HEK293T (cell line): Measurements from ENCODE around the gene NIPAL1.
"Not testable (repeated sequence)": the region's sequence is repeated elsewhere in the genome, so short reads cannot be mapped to it uniquely, and the experiment has no call there.

Source experiments
- CTCF ChIA-PET: fragments of 350-600 bp; formaldehyde crosslinking; extraction: SDS; loops from one replicate; lab custom pipeline; 2021; ENCODE audit warnings: antibody characterized with exemption, inconsistent platforms; lab: Yijun Ruan, JAX
- POLR2A ChIA-PET: fragments of 350-600 bp; formaldehyde crosslinking; extraction: SDS; loops from one replicate; lab custom pipeline; 2020; ENCODE audit warnings: antibody characterized with exemption, inconsistent platforms; lab: Yijun Ruan, JAX
- DNase-seq: peaks from one replicate; pipeline ENCODE4 v3.0.0; 2012; ENCODE audit warnings: mixed read lengths; ENCODE audit errors: extremely low spot score
- ARNT ChIP-seq: fragments of 450-650 bp; IDR thresholded peaks from 2 replicates; pipeline ENCODE4 v1.6.1; 2017; ENCODE audit warnings: mild to moderate bottlenecking
- BHLHE40 ChIP-seq: fragments of 450-650 bp; IDR thresholded peaks from 2 replicates; pipeline ENCODE4 v1.6.1; 2016; ENCODE audit warnings: mild to moderate bottlenecking, moderate library complexity, borderline replicate concordance
- CTBP1 ChIP-seq: fragments of 450-650 bp; IDR thresholded peaks from 2 replicates; pipeline ENCODE4 v1.6.1; 2016; ENCODE audit warnings: borderline replicate concordance
- ELF4 ChIP-seq: fragments of 450-650 bp; IDR thresholded peaks from 2 replicates; pipeline ENCODE4 v1.6.1; 2017; ENCODE audit warnings: antibody characterized with exemption
- FOXA1 ChIP-seq: fragments of 450-650 bp; IDR thresholded peaks from 2 replicates; pipeline ENCODE4 v1.6.1; 2016; ENCODE audit warnings: mild to moderate bottlenecking
- FOXK2 ChIP-seq: fragments of 450-650 bp; IDR thresholded peaks from 2 replicates; pipeline ENCODE4 v1.6.1; 2016; ENCODE audit warnings: mild to moderate bottlenecking
- FOXM1 ChIP-seq: fragments of 450-650 bp; IDR thresholded peaks from 2 replicates; pipeline ENCODE4 v1.6.1; 2017; ENCODE audit warnings: mild to moderate bottlenecking, borderline replicate concordance
- HDGF ChIP-seq: fragments of 450-650 bp; IDR thresholded peaks from 2 replicates; pipeline ENCODE4 v1.6.1; 2017; ENCODE audit warnings: antibody characterized with exemption, borderline replicate concordance
- L3MBTL2 ChIP-seq: fragments of 450-650 bp; conservative IDR thresholded peaks from 2 replicates; pipeline ENCODE4 v1.6.1; 2016; ENCODE audit warnings: mild to moderate bottlenecking
- LEF1 ChIP-seq: fragments of 450-650 bp; IDR thresholded peaks from 2 replicates; pipeline ENCODE4 v1.6.1; 2017; ENCODE audit warnings: mild to moderate bottlenecking, borderline replicate concordance
- NFRKB ChIP-seq: fragments of 450-650 bp; IDR thresholded peaks from 2 replicates; pipeline ENCODE4 v1.6.1; 2016; ENCODE audit warnings: mild to moderate bottlenecking, moderate library complexity
- SP1 ChIP-seq: fragments of 450-650 bp; IDR thresholded peaks from 2 replicates; pipeline ENCODE4 v1.6.1; 2017
- SUZ12 ChIP-seq: fragments of 450-650 bp; IDR thresholded peaks from 2 replicates; pipeline ENCODE4 v1.6.1; 2016; ENCODE audit warnings: mild to moderate bottlenecking
- TARDBP ChIP-seq: fragments of 450-650 bp; IDR thresholded peaks from 2 replicates; pipeline ENCODE4 v1.6.1; 2016
- ZNF384 ChIP-seq: fragments of 450-650 bp; IDR thresholded peaks from 2 replicates; pipeline ENCODE4 v1.6.1; 2016
- TF ChIP-seq, protein P1 (sequence below): fragments of 450-650 bp; IDR thresholded peaks from 2 replicates; pipeline ENCODE4 v1.6.1; 2016

NIPAL1 gene

GRCh38 chr4:48016141-48017107 is at the start of gene NIPAL1, which contains the start of gene CNGA1:
TSS of gene NIPAL1 (plus strand) at chr4:48016772. CDS start at chr4:48016840, 68 bp downstream.
TSS of gene CNGA1 (minus strand) at chr4:48016681. CDS start at chr4:47952689, 63,992 bp downstream.
- peak; percentile 78 for DNase-seq
- TF ChIP-seq, protein P1, sequence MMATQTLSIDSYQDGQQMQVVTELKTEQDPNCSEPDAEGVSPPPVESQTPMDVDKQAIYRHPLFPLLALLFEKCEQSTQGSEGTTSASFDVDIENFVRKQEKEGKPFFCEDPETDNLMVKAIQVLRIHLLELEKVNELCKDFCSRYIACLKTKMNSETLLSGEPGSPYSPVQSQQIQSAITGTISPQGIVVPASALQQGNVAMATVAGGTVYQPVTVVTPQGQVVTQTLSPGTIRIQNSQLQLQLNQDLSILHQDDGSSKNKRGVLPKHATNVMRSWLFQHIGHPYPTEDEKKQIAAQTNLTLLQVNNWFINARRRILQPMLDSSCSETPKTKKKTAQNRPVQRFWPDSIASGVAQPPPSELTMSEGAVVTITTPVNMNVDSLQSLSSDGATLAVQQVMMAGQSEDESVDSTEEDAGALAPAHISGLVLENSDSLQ: no peak
- TF ChIP-seq NFRKB (no peak), SP1 (no peak), FOXA1 (no peak), LEF1 (no peak), SUZ12 (no peak), ARNT (no peak), HDGF (no peak)
- CTCF ChIA-PET: no interaction called here
- POLR2A ChIA-PET: no interaction called here

DNA sequence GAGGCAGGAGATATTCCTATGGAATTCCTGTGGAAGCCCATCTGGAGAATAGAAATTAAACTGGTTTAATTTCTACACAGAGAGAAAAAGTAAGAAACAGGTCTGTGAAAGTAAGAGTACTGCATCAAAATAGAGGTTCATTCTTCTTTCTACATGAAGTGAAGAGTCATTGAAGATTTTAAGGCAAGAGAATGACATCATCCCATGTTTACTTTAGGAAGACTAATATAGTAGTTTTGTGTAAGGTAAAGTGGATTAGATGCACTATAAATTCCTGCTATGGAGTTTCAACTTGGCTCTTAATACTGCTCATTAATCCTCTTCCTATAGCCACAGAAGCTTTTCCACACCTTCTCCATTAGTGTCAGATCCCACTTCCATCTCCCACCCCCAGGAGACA is 47.7 kb upstream of the NIPAL1 start:
- POLR2A ChIA-PET: no interaction called here
- CTCF ChIA-PET: no interaction called here
- DNase-seq: no peak
- no peak for TF ChIP-seq NFRKB
- no peak for TF ChIP-seq ARNT

- TF ChIP-seq FOXM1: no peak
- TF ChIP-seq, protein P1: no peak
- ChIA-PET CTCF (no interaction called here), POLR2A (no interaction called here)
- DNase-seq: no peak
Observed at GRCh38 chr4:47972181-47972580, 44.4 kb upstream of the NIPAL1 start.

DNA sequence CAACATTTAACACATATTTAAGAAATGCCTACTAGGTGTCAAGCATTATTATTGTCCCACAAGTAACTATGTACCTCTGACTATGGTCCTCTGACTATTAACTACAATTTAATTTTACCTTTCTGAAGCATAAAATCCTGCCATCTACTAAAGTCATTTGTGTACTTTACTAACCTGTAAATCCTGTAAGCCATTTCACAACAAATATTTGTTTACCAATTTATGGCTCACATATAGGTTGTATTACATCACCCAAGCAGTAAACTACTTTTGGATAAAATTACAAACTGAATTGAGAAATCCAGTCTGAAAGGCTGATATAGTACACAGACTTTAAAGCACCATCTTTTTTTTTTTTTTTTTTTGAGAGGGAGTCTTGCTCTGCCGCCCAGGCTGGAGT is 43.9 kb upstream of the NIPAL1 start:
- ChIA-PET POLR2A (no interaction called here), CTCF (no interaction called here)
- no peak for DNase-seq
- no peak for TF ChIP-seq FOXM1

GRCh38 chr4:47974566-47974965 is 42.0 kb upstream of the NIPAL1 start:
- TF ChIP-seq ELF4: no peak
- no peak for TF ChIP-seq FOXA1
- no peak for TF ChIP-seq SUZ12
- TF ChIP-seq, protein P1: no peak
- TF ChIP-seq LEF1: no peak
- no peak for TF ChIP-seq ARNT
- TF ChIP-seq ZNF384: no peak
- TF ChIP-seq NFRKB: no peak
- no peak for TF ChIP-seq CTBP1
- TF ChIP-seq FOXM1: no peak
- TF ChIP-seq L3MBTL2: no peak
- TF ChIP-seq BHLHE40: no peak
- TF ChIP-seq SP1: no peak
- TF ChIP-seq TARDBP: no peak
- TF ChIP-seq HDGF: no peak
- TF ChIP-seq FOXK2: no peak
- no peak for DNase-seq
- ChIA-PET CTCF (no interaction called here), POLR2A (no interaction called here)

DNA sequence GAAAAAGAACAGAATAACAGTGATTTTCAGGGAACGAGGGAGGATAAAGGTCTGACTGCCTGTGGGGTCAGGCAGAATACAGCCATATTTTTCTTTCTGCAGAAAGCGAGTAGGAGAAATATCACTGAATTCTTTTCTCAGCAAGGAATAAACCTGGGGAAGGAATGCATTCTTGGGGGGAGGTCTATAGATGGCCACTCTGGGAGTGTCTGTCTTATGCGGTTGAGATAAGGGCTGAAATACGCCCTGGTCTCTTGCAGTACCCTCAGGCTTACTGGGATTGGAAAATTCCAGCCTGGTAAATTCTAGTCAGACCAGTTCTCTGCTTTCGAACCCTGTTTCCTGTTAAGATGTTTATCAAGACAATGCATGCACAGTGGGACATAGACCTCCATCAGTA is 26.4 kb upstream of the NIPAL1 start:
- POLR2A ChIA-PET: no interaction called here
- CTCF ChIA-PET: no interaction called here
- TF ChIP-seq L3MBTL2 (no peak), SP1 (no peak), LEF1 (no peak), TARDBP (no peak), CTBP1 (no peak), ELF4 (no peak), FOXK2 (no peak), ZNF384 (no peak), HDGF (no peak), BHLHE40 (no peak), FOXA1 (no peak), ARNT (no peak), FOXM1 (no peak), NFRKB (no peak), SUZ12 (no peak)
- TF ChIP-seq, protein P1: no peak
- no peak for DNase-seq

GRCh38 chr4:47992475-47992874 is 24.1 kb upstream of the NIPAL1 start:
- CTCF ChIA-PET, DNase-seq, POLR2A ChIA-PET: not testable (repeated sequence)
